Adrenal gland (tissue), 5 donors: Measurements from ENCODE around the gene CNTN4.

ENCODE experiments used
- CTCF ChIP-seq, 6 experiments: fragments of 450-650 bp in 4 of 6; fragments of 200-600 bp in 2 of 6; sonication (generic) in 1 of 6; IDR thresholded peaks; 1 replicate in 5 of 6; 2 replicates in 1 of 6; pipeline versions ENCODE4 v1.5.1 to v1.8.0; 2016 to 2021; ENCODE audit warnings: antibody characterized with exemption in 6 of 6, mild to moderate bottlenecking in 2 of 6, moderate library complexity in 1 of 6
- POLR2A ChIP-seq, 2 donors: fragments of 450-650 bp; IDR thresholded peaks; one replicate each; pipeline ENCODE4 v1.6.1; 2017; ENCODE audit warnings: antibody characterized with exemption in 2 of 2, mild to moderate bottlenecking in 2 of 2, moderate library complexity in 1 of 2
- donor health status: DM: no; HTN: no; CAD: no.

- no peak for TF ChIP-seq CTCF (IDR thresholded peaks at IDR 0.05)
- TF ChIP-seq POLR2A (IDR thresholded peaks at IDR 0.05): no peak
Observed at GRCh38 chr3:2853651-2854050, 755.0 kb downstream of the CNTN4 start.
